ENCODE data around the gene UGT1A4.

UGT1A4 gene

DNA sequence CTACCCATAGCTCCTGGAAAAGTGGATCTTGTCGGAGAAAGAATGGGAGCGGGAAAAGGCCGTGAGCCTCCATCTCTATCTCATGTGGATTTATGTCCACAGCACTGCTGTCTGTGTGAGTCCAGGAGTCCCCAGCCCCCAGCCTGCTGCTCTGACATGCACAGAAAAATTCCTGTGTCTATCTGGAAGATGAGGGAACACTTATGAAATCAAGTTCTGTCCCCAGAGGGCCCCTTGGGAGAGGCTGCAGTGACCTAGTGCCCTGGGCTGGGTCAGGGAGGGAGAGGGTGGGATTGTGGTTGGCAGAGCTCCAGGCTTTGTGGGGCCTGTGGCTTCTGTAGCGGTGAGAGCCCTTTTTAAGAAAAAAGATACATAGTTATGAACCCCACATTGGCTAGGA is 98.2 kb downstream of the UGT1A4 start:
- TF ChIP-seq TAF1 (IDR thresholded peaks at IDR 0.05; ENCODE audit: borderline replicate concordance, insufficient read depth, low read length) = no peak
- TF ChIP-seq, protein P1, sequence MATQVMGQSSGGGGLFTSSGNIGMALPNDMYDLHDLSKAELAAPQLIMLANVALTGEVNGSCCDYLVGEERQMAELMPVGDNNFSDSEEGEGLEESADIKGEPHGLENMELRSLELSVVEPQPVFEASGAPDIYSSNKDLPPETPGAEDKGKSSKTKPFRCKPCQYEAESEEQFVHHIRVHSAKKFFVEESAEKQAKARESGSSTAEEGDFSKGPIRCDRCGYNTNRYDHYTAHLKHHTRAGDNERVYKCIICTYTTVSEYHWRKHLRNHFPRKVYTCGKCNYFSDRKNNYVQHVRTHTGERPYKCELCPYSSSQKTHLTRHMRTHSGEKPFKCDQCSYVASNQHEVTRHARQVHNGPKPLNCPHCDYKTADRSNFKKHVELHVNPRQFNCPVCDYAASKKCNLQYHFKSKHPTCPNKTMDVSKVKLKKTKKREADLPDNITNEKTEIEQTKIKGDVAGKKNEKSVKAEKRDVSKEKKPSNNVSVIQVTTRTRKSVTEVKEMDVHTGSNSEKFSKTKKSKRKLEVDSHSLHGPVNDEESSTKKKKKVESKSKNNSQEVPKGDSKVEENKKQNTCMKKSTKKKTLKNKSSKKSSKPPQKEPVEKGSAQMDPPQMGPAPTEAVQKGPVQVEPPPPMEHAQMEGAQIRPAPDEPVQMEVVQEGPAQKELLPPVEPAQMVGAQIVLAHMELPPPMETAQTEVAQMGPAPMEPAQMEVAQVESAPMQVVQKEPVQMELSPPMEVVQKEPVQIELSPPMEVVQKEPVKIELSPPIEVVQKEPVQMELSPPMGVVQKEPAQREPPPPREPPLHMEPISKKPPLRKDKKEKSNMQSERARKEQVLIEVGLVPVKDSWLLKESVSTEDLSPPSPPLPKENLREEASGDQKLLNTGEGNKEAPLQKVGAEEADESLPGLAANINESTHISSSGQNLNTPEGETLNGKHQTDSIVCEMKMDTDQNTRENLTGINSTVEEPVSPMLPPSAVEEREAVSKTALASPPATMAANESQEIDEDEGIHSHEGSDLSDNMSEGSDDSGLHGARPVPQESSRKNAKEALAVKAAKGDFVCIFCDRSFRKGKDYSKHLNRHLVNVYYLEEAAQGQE (IDR thresholded peaks at IDR 0.05; ENCODE audit: insufficient read depth in 1 of 2, low read depth in 2 of 2, low read length in 2 of 2) = no peak
- TF ChIP-seq FOXP2 (optimal IDR thresholded peaks at IDR 0.05; ENCODE audit: borderline replicate concordance, extremely low read depth, extremely low read length, insufficient read depth) = no peak
- no peak for TF ChIP-seq POLR2AphosphoS5 (IDR thresholded peaks at IDR 0.05; ENCODE audit: low read depth, low read length)
- TF ChIP-seq SIN3A (IDR thresholded peaks at IDR 0.05; ENCODE audit: borderline replicate concordance, insufficient read depth, low read length) = no peak

DNA sequence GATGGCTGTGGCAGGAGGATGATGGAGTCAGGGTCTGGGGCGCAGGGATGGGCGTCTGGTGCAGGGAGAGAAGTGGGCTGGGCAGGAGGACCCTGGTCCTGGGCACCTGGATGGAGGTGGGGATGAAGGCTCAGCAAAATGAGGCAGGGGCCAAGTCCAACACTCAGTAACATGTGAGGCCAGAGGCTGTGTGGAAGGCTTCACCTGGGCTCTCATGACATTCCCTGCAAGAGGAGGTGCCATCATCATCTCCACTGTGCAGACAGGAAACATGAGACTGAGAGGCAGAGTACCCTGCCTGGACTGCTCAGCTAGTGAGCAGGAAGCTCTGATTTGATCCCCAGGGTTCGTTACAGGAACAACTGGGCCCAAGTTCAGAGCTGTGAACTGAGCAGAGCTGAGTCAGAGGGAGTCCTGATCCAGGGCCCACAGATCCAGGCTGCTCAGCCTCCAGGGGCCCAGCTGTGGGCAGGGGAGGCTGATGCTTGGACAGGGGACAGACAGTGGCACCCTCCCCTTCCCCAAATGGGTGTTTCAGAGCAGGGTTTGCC is 98.9 kb downstream of the UGT1A4 start:
- no peak for TF ChIP-seq SIN3A (IDR thresholded peaks at IDR 0.05; ENCODE audit: borderline replicate concordance, insufficient read depth, low read length)
- no peak for TF ChIP-seq FOXP2 (optimal IDR thresholded peaks at IDR 0.05; ENCODE audit: borderline replicate concordance, extremely low read depth, extremely low read length, insufficient read depth)
- no peak for TF ChIP-seq POLR2AphosphoS5 (IDR thresholded peaks at IDR 0.05; ENCODE audit: low read depth, low read length)
- TF ChIP-seq TAF1 (IDR thresholded peaks at IDR 0.05; ENCODE audit: borderline replicate concordance, insufficient read depth, low read length) = no peak
- TF ChIP-seq, protein P1 (IDR thresholded peaks at IDR 0.05; ENCODE audit: insufficient read depth in 1 of 2, low read depth in 2 of 2, low read length in 2 of 2) = no peak

DNA sequence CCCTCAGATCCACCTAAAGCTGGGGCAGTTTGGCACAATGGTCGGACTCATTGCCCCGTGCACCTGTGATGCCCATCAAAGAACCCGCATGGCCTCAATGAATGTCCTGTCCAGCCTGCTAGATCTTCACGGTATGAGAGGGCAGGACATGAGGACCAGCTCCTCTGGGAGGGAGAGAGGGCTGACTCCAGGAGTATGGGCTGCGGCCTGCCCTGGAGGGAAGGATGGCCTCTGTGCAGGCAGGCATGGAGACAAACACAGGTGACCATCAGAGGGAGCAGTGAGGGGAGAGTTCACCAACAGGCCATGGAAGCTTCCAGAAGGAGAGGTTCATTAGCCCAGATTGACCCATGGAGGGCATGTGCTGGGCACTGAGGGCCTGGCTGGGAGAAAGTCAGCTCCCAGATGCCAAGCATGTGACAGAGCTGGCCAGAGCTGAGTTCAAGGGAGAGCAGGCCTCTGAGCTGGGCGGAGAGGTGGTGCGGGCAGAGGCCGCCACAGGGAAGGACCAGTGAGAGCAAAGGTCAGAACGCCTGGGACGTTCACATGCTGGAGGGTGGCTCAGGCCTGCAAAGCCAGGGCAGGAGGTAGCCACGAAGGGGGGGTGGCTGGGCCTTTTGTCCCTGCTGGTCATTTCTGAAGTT is 99.6 kb downstream of the UGT1A4 start:
- TF ChIP-seq POLR2AphosphoS5 (IDR thresholded peaks at IDR 0.05; ENCODE audit: low read depth, low read length) (no peak), SIN3A (IDR thresholded peaks at IDR 0.05; ENCODE audit: borderline replicate concordance, insufficient read depth, low read length) (no peak), TAF1 (IDR thresholded peaks at IDR 0.05; ENCODE audit: borderline replicate concordance, insufficient read depth, low read length) (no peak)
- TF ChIP-seq, protein P1 (IDR thresholded peaks at IDR 0.05; ENCODE audit: insufficient read depth in 1 of 2, low read depth in 2 of 2, low read length in 2 of 2) = no peak

DNA sequence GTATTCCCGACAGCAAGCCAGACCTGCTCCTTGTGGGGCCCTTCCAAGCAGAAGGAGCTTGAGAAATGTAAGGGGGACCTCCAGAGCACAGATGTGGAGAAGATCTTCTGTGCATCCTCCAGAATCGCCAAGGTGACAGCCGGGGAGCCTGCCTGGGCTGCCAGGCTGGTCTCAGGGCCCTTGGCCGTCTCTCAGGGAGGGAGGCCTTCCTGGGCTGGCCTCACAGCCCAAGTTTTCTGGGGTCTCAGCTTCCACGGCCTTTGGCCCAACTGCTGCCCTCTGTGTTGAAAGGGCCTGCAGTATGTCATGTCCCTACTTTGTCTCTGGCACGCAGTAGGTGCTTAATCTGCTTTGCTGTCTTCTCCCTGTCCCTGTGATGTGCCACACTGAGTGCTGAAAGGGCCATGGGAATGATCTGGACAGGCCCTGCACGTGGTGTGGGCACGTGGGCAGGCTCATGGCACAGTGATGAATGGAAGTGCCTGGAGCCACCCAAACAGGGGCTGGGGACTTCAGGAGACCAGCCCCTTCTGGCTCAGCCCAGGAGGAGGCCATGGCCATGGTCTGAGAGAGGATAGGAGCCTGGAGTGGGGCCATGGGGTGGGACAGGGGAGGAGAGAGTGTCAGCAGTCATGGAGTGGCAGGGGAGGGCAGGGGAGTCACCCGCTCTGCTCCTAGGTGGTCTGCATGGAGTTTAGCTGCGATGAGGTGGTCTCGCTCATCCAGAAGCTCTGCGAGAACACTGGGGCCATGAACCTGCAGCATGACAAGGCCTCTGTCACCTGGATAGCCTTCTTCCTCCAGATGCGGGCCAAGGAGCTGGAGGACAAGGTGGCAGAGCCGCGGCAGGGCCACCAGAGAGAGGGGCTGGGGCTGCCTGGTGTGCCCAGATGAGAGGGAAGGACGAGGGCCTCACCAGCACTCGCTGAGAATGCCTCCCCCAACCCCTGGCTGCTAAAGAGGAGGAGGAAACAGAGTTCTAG is 100.4 kb downstream of the UGT1A4 start:
- TF ChIP-seq SIN3A (IDR thresholded peaks at IDR 0.05; ENCODE audit: borderline replicate concordance, insufficient read depth, low read length) (no peak), POLR2AphosphoS5 (IDR thresholded peaks at IDR 0.05; ENCODE audit: low read depth, low read length) (no peak), FOXP2 (optimal IDR thresholded peaks at IDR 0.05; ENCODE audit: borderline replicate concordance, extremely low read depth, extremely low read length, insufficient read depth) (no peak), TAF1 (IDR thresholded peaks at IDR 0.05; ENCODE audit: borderline replicate concordance, insufficient read depth, low read length) (no peak)
- TF ChIP-seq, protein P1 (IDR thresholded peaks at IDR 0.05; ENCODE audit: insufficient read depth in 1 of 2, low read depth in 2 of 2, low read length in 2 of 2) = no peak

Data from PFSK-1 (cell line).